HFFc6 (cell line): Measurements from ENCODE around the gene NODAL. TPM values are rescaled to one million over a fixed set of nuclear protein-coding genes. Genes with fewer than 3 reads are reported as not detected.

Source experiments
- DNase-seq: peaks from one replicate; pipeline ENCODE4 v3.0.0-alpha.2; 2018
- H3K27ac Mint-ChIP-seq: 2 replicates; pipeline ENCODE4 v1.8.0; 2020; ENCODE audit warnings: mild to moderate bottlenecking, mixed read lengths
- H3K27me3 Mint-ChIP-seq: 2 replicates; pipeline ENCODE4 v1.8.0; 2021; ENCODE audit warnings: mild to moderate bottlenecking, moderate library complexity, mixed read lengths; ENCODE audit not compliant: insufficient read depth
- H3K36me3 Mint-ChIP-seq: 2 replicates; pipeline ENCODE4 v1.8.0; 2021; ENCODE audit warnings: low read depth, mixed read lengths
- H3K4me1 Mint-ChIP-seq: 2 replicates; pipeline ENCODE4 v1.8.0; 2020; ENCODE audit warnings: low read depth, mixed read lengths
- H3K4me3 Mint-ChIP-seq: 2 replicates; pipeline ENCODE4 v1.8.0; 2020; ENCODE audit warnings: mild to moderate bottlenecking, moderate library complexity, mixed read lengths
- H3K9me3 Mint-ChIP-seq: 2 replicates; pipeline ENCODE4 v1.8.0; 2020; ENCODE audit warnings: mild to moderate bottlenecking, mixed read lengths
- CTCF ChIP-seq: fragments of 200-600 bp; sonication (generic); IDR thresholded peaks from 2 replicates; pipeline ENCODE4 v1.5.0; 2021; ENCODE audit warnings: antibody characterized with exemption, mild to moderate bottlenecking
- total RNA-seq, 6 experiments: library from RNA; stranded (reverse); fragmentation: NEBNext Ultra II Directional; extraction: Animal tissue kit (Norgen Biotek cat#: 25700); gene quantifications; 2 replicates in 1 of 6; 3 replicates in 5 of 6; pipeline ENCODE4 v1.2.3, GENCODE V29; 2021

NODAL gene
- total RNA-seq, 6 experiments from 2014 or later = not detected

- Mint-ChIP-seq H3K36me3 (no peaks in the 10 kb centered on the region), H3K27me3 (peaks cover 72% of the 10 kb centered on the region), H3K4me3 (no peak within 1 kb of the TSS), H3K27ac (no peak within 1 kb of the TSS), H3K9me3 (no peaks in the 10 kb centered on the region), H3K4me1 (no peaks in the 10 kb centered on the region)
- DNase-seq = no peak
- no peak for TF ChIP-seq CTCF
Measured at GRCh38 chr10:70478191-70479164, 37.0 kb upstream of the NODAL start, which contains the start of gene PALD1. Gene PALD1 (plus strand): TSS chr10:70478767. CDS start chr10:70525952, 47,185 bp downstream.

- no peak overlapping the region for H3K27ac Mint-ChIP-seq
- no peak for DNase-seq
- no peak overlapping the region for H3K4me3 Mint-ChIP-seq
- no peaks in the 10 kb centered on the region for H3K36me3 Mint-ChIP-seq
- no peak for TF ChIP-seq CTCF
- no peaks in the 10 kb centered on the region for H3K4me1 Mint-ChIP-seq
- H3K27me3 Mint-ChIP-seq = peaks cover 71% of the 10 kb centered on the region
- H3K9me3 Mint-ChIP-seq = no peaks in the 10 kb centered on the region
Measured at GRCh38 chr10:70477661-70478162, 36.2 kb upstream of the NODAL start.

- Mint-ChIP-seq H3K36me3 (no peaks in the 10 kb centered on the region), H3K4me1 (no peaks in the 10 kb centered on the region), H3K27ac (no peak overlapping the region), H3K4me3 (no peak overlapping the region), H3K9me3 (no peaks in the 10 kb centered on the region), H3K27me3 (peaks cover 59% of the 10 kb centered on the region)
- TF ChIP-seq CTCF = no peak
- no peak for DNase-seq
Measured at GRCh38 chr10:70476249-70477035, 35.0 kb upstream of the NODAL start.

GRCh38 chr10:70475661-70476060 lies 34.2 kb upstream of the NODAL start:
- Mint-ChIP-seq H3K36me3 (no peaks in the 10 kb centered on the region), H3K4me1 (no peaks in the 10 kb centered on the region), H3K27me3 (peaks cover 55% of the 10 kb centered on the region), H3K9me3 (no peaks in the 10 kb centered on the region), H3K27ac (no peak overlapping the region), H3K4me3 (no peak overlapping the region)
- TF ChIP-seq CTCF = no peak
- no peak for DNase-seq

GRCh38 chr10:70474780-70475179 lies 33.3 kb upstream of the NODAL start:
- peaks cover 49% of the 10 kb centered on the region for H3K27me3 Mint-ChIP-seq
- H3K4me3 Mint-ChIP-seq = no peak overlapping the region
- H3K36me3 Mint-ChIP-seq = no peaks in the 10 kb centered on the region

More at GRCh38 chr10:70474780-70475179, 33.3 kb upstream of the NODAL start:
- H3K4me1 Mint-ChIP-seq = no peaks in the 10 kb centered on the region
- no peaks in the 10 kb centered on the region for H3K9me3 Mint-ChIP-seq
- no peak overlapping the region for H3K27ac Mint-ChIP-seq
- no peak for TF ChIP-seq CTCF
- DNase-seq = no peak
